GM11168 (cell line): ENCODE data around the gene SOX14.

Experiments
- in situ Hi-C: fragments of 300-500 bp; cut with MboI; formaldehyde crosslinking; loops from one replicate; pipeline ENCODE4 v1.12.0; 2022; ENCODE audit warnings: low sequenced_read_pairs; ENCODE audit not compliant: unreplicated experiment

SOX14 gene

GRCh38 chr3:137764001-137764433 lies at the start of gene SOX14:
TSS of gene SOX14 (plus strand) at chr3:137764315. CDS start at chr3:137764785, 470 bp downstream.
- in situ Hi-C loops: no loop called here

- in situ Hi-C loops: no loop called here
Observed at GRCh38 chr3:137714551-137714950, 49.6 kb upstream of the SOX14 start.

- in situ Hi-C loops: no loop called here
Observed at GRCh38 chr3:137724240-137724639, 39.9 kb upstream of the SOX14 start.

- in situ Hi-C loops: no loop called here
Observed at GRCh38 chr3:137737208-137737607, 26.9 kb upstream of the SOX14 start.

GRCh38 chr3:137738710-137739109 lies 25.4 kb upstream of the SOX14 start:
- in situ Hi-C loops: no loop called here

- in situ Hi-C loops: no loop called here
Observed at GRCh38 chr3:137743608-137744007, 20.5 kb upstream of the SOX14 start.

GRCh38 chr3:137746808-137747207 lies 17.3 kb upstream of the SOX14 start:
- in situ Hi-C loops: no loop called here

GRCh38 chr3:137759505-137759904 lies 4.6 kb upstream of the SOX14 start:
- in situ Hi-C loops: no loop called here

- in situ Hi-C loops: no loop called here
Observed at GRCh38 chr3:137760341-137761098, 3.6 kb upstream of the SOX14 start.

GRCh38 chr3:137761099-137761562 lies 3.0 kb upstream of the SOX14 start:
- in situ Hi-C loops: no loop called here

GRCh38 chr3:137761563-137762503 lies 2.3 kb upstream of the SOX14 start:
- in situ Hi-C loops: no loop called here

- in situ Hi-C loops: no loop called here
Observed at GRCh38 chr3:137762674-137763593, 1.2 kb upstream of the SOX14 start.

GRCh38 chr3:137763594-137763938 lies 549 bp upstream of the SOX14 start:
- in situ Hi-C loops: no loop called here

- in situ Hi-C loops: no loop called here
Observed at GRCh38 chr3:137764563-137765309, 621 bp downstream of the SOX14 start.

- in situ Hi-C loops: no loop called here
Observed at GRCh38 chr3:137765310-137766033, 1.4 kb downstream of the SOX14 start.

GRCh38 chr3:137766041-137766875 lies 2.1 kb downstream of the SOX14 start:
- in situ Hi-C loops: no loop called here

- in situ Hi-C loops: no loop called here
Observed at GRCh38 chr3:137766876-137767537, 2.9 kb downstream of the SOX14 start.
